ENCODE results near the gene CLRN3.

Gene CLRN3
- 0 to 0.77 (median 0) reads per million in 17 experiments for total RNA-seq

- peak in 1 of 4 experiments; percentile 13 for DNase-seq
Observed at GRCh38 chr10:127892743-127893142, at the start of gene CLRN3. CLRN3 (minus strand) TSS chr10:127892941; CDS start chr10:127892784, 157 bp downstream.

- peak; percentile 56 to 75 (median 71) for DNase-seq
Observed at GRCh38 chr10:127940866-127941640, 48.3 kb upstream of the CLRN3 start.

GRCh38 chr10:127939786-127940330, 47.1 kb upstream of the CLRN3 start:
- no peak for DNase-seq

GRCh38 chr10:127937915-127938463, 45.2 kb upstream of the CLRN3 start:
- no peak for DNase-seq

- no peak for DNase-seq
Observed at GRCh38 chr10:127937069-127937468, 44.3 kb upstream of the CLRN3 start.

GRCh38 chr10:127935071-127935561, 42.4 kb upstream of the CLRN3 start:
- peak in 2 of 4 experiments; percentile 41 to 49 for DNase-seq

GRCh38 chr10:127934383-127934782, 41.6 kb upstream of the CLRN3 start:
- DNase-seq = no peak

- DNase-seq = no peak
Observed at GRCh38 chr10:127933271-127933670, 40.5 kb upstream of the CLRN3 start.

GRCh38 chr10:127932521-127933270, 40.0 kb upstream of the CLRN3 start:
- peak in 1 of 4 experiments; percentile 23 for DNase-seq

GRCh38 chr10:127928021-127928806, 35.5 kb upstream of the CLRN3 start:
- DNase-seq = no peak

GRCh38 chr10:127926455-127926854, 33.7 kb upstream of the CLRN3 start:
- DNase-seq = peak; percentile 78 to 92 (median 88)

GRCh38 chr10:127925471-127926207, 32.9 kb upstream of the CLRN3 start:
- DNase-seq = no peak

GRCh38 chr10:127923646-127924045, 30.9 kb upstream of the CLRN3 start:
- no peak for DNase-seq

GRCh38 chr10:127922675-127923366, 30.1 kb upstream of the CLRN3 start:
- DNase-seq = no peak

- DNase-seq = no peak
Observed at GRCh38 chr10:127922206-127922605, 29.5 kb upstream of the CLRN3 start.

GRCh38 chr10:127921753-127922145, 29.0 kb upstream of the CLRN3 start:
- DNase-seq = peak; percentile 71 to 89 (median 80)

- DNase-seq = no peak
Observed at GRCh38 chr10:127921075-127921752, 28.5 kb upstream of the CLRN3 start.

GRCh38 chr10:127920306-127921074, 27.7 kb upstream of the CLRN3 start:
- peak; percentile 59 to 82 (median 77) for DNase-seq
